Upper lobe of left lung (tissue), 4 donors: ENCODE data around the gene SPOCK1.

Experiments
- CTCF ChIP-seq, 6 experiments: fragments of 450-650 bp in 4 of 6; fragments of 200-600 bp in 2 of 6; sonication (generic) in 2 of 6; IDR thresholded peaks; one replicate each; pipeline ENCODE4 v1.5.1; 2016 to 2019; ENCODE audit warnings: antibody characterized with exemption in 6 of 6
- POLR2A ChIP-seq, 4 donors: fragments of 450-650 bp; IDR thresholded peaks; one replicate each; pipeline ENCODE4 v1.5.1; 2016 to 2017; ENCODE audit warnings: antibody characterized with exemption in 4 of 4, mild to moderate bottlenecking in 2 of 4

DNA sequence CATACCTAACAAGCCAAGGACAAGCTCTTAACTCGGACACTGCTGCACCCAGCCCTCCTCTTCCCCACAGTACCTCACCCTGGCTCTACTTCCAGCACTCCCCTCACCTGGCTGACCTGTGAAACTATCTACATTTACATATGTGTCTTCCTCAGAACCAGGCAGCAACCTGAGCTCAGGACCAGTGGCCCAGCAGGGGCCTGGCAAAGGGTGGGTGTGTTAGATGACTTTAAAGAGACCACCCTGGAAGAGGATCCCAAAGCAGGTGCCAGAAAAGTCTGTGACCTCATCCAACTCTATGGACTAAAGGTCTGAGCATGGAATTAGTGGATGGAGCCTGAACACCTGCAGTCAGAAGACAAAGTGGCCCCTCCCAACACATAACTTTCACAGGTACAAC is 400.9 kb downstream of the SPOCK1 start:
- TF ChIP-seq CTCF (IDR thresholded peaks at IDR 0.05) (no peak), POLR2A (IDR thresholded peaks at IDR 0.05) (no peak)
